Gastrocnemius medialis (tissue), 4 donors: ENCODE results near the gene TGFBRAP1. TPM values are rescaled to one million over a fixed set of nuclear protein-coding genes. Genes with fewer than 3 reads are reported as not detected.

Source experiments
- ATAC-seq, 2 donors: fragments of 150-250 bp; one replicate each; pipeline ENCODE4 v1.9.1; 2016
- DNase-seq, 2 donors: peaks; one replicate each; pipeline ENCODE4 v3.0.0-alpha.2; 2019
- H3K27ac ChIP-seq, 4 donors: fragments of 200-600 bp; sonication (generic); 1 replicate in 1 of 4; 2 replicates in 3 of 4; pipeline ENCODE4 v1.5.1; 2016 to 2018; ENCODE audit warnings: mild to moderate bottlenecking in 2 of 4, moderate library complexity in 1 of 4
- H3K27me3 ChIP-seq, 3 donors: fragments of 200-600 bp; sonication (generic) in 2 of 3; 1 replicate in 1 of 3; 2 replicates in 2 of 3; pipeline versions ENCODE4 v1.5.1 to v1.6.0; 2016 to 2019; ENCODE audit warnings: mild to moderate bottlenecking in 1 of 3, moderate library complexity in 1 of 3
- H3K36me3 ChIP-seq, 2 donors: fragments of 200-600 bp; sonication (generic) in 1 of 2; one replicate each; pipeline ENCODE4 v1.5.1; 2017 to 2018
- H3K4me1 ChIP-seq, 2 donors: fragments of 200-600 bp; sonication (generic) in 1 of 2; one replicate each; pipeline ENCODE4 v1.5.1; 2016 to 2017; ENCODE audit warnings: mild to moderate bottlenecking in 2 of 2
- H3K4me3 ChIP-seq, 4 donors: fragments of 200-600 bp; sonication (generic) in 3 of 4; 1 replicate in 1 of 4; 2 replicates in 3 of 4; pipeline ENCODE4 v1.5.1; 2016 to 2019; ENCODE audit warnings: mild to moderate bottlenecking in 2 of 4
- H3K9me3 ChIP-seq, 3 donors: fragments of 200-600 bp; sonication (generic) in 2 of 3; 1 replicate in 1 of 3; 2 replicates in 2 of 3; pipeline ENCODE4 v1.5.1; 2016 to 2019
- CTCF ChIP-seq, 5 experiments: fragments of 450-650 bp in 3 of 5; fragments of 200-600 bp in 2 of 5; sonication (generic) in 2 of 5; IDR thresholded peaks in 4 of 5; conservative IDR thresholded peaks in 1 of 5; 1 replicate in 4 of 5; 2 replicates in 1 of 5; pipeline ENCODE4 v1.5.1; 2016 to 2019; ENCODE audit warnings: antibody characterized with exemption in 5 of 5, mild to moderate bottlenecking in 3 of 5, moderate library complexity in 3 of 5
- POLR2A ChIP-seq, 2 donors: fragments of 450-650 bp; IDR thresholded peaks; one replicate each; pipeline ENCODE4 v1.6.1; 2017; ENCODE audit warnings: antibody characterized with exemption in 2 of 2, mild to moderate bottlenecking in 2 of 2, moderate library complexity in 2 of 2
- in situ Hi-C, 4 donors: fragments of 200-750 bp; cut with MboI; loops; one replicate each; pipeline versions ENCODE4 v1.15.0 to v1.8.0; 2017; ENCODE audit warnings: low sequenced_read_pairs in 4 of 4
- intact Hi-C: fragments of 100-400 bp; cut with DNase I; formaldehyde crosslinking; loops from one replicate; pipeline ENCODE4 v1.15.1; 2023; ENCODE audit warnings: low total_unique reads
- total RNA-seq, 4 donors: library from RNA; depleted of rRNA; stranded (reverse); fragments of >200 nt; gene quantifications; one replicate each; pipeline versions ENCODE4 v1.1.0 to v1.2.3, GENCODE V29; 2016

TGFBRAP1 gene
- total RNA-seq, 4 donors from 2014 or later = 19.7 to 28.9 (median 20.3) TPM

- intact Hi-C loops (no loop called here), in situ Hi-C loops (no loop called here)
- Histone ChIP-seq H3K4me3 (no peak overlapping the region), H3K36me3 (peaks cover 0 to 10% of the 10 kb centered on the region in 2 donors), H3K27ac (no peak overlapping the region), H3K27me3 (no peaks in the 10 kb centered on the region), H3K9me3 (no peaks in the 10 kb centered on the region), H3K4me1 (peaks cover 0 to 4% of the 10 kb centered on the region in 2 donors)
- no peak for TF ChIP-seq POLR2A (IDR thresholded peaks at IDR 0.05)
- no peak for TF ChIP-seq CTCF (IDR thresholded peaks at IDR 0.05 in 4 of 5, conservative IDR thresholded peaks at IDR 0.05 in 1 of 5)
- no peak for ATAC-seq
- no peak for DNase-seq
Observed at GRCh38 chr2:105308382-105309146, 21.0 kb downstream of the TGFBRAP1 start.

GRCh38 chr2:105307962-105308361 lies 21.6 kb downstream of the TGFBRAP1 start:
- Histone ChIP-seq H3K4me3 (no peak overlapping the region), H3K9me3 (no peaks in the 10 kb centered on the region), H3K27ac (no peak overlapping the region), H3K36me3 (peaks cover 0 to 10% of the 10 kb centered on the region in 2 donors), H3K27me3 (no peaks in the 10 kb centered on the region), H3K4me1 (peaks cover 0 to 4% of the 10 kb centered on the region in 2 donors)
- in situ Hi-C loops (no loop called here), intact Hi-C loops (no loop called here)
- TF ChIP-seq POLR2A (IDR thresholded peaks at IDR 0.05) (no peak), CTCF (IDR thresholded peaks at IDR 0.05 in 4 of 5, conservative IDR thresholded peaks at IDR 0.05 in 1 of 5) (no peak)
- no peak for ATAC-seq
- DNase-seq = no peak

GRCh38 chr2:105307550-105307949 lies 22.0 kb downstream of the TGFBRAP1 start:
- intact Hi-C loops = no loop called here
- Histone ChIP-seq H3K27ac (no peak overlapping the region), H3K4me1 (peaks cover 0 to 4% of the 10 kb centered on the region in 2 donors), H3K4me3 (no peak overlapping the region), H3K36me3 (peaks cover 0 to 10% of the 10 kb centered on the region in 2 donors), H3K27me3 (no peaks in the 10 kb centered on the region), H3K9me3 (no peaks in the 10 kb centered on the region)
- ATAC-seq = no peak
- TF ChIP-seq POLR2A (IDR thresholded peaks at IDR 0.05) = no peak
- no peak for TF ChIP-seq CTCF (IDR thresholded peaks at IDR 0.05 in 4 of 5, conservative IDR thresholded peaks at IDR 0.05 in 1 of 5)
- DNase-seq = no peak
- in situ Hi-C loops = no loop called here

- no peak for TF ChIP-seq CTCF (IDR thresholded peaks at IDR 0.05 in 4 of 5, conservative IDR thresholded peaks at IDR 0.05 in 1 of 5)
- TF ChIP-seq POLR2A (IDR thresholded peaks at IDR 0.05) = no peak
- peaks cover 0 to 4% of the 10 kb centered on the region in 2 donors for H3K4me1 ChIP-seq
- ATAC-seq = no peak
- intact Hi-C loops = no loop called here
- H3K27me3 ChIP-seq = no peaks in the 10 kb centered on the region
- no peaks in the 10 kb centered on the region for H3K9me3 ChIP-seq
- peaks cover 0 to 10% of the 10 kb centered on the region in 2 donors for H3K36me3 ChIP-seq
- in situ Hi-C loops = no loop called here
- DNase-seq = no peak
- H3K27ac ChIP-seq = no peak overlapping the region
- H3K4me3 ChIP-seq = no peak overlapping the region
Observed at GRCh38 chr2:105307146-105307545, 22.4 kb downstream of the TGFBRAP1 start.
